Suprapubic skin (tissue), 4 donors: Measurements from ENCODE around the gene PCGF3. TPM values are rescaled to one million over a fixed set of nuclear protein-coding genes. Genes with fewer than 3 reads are reported as not detected.

Source experiments
- DNase-seq, 2 donors: peaks; one replicate each; pipeline ENCODE4 v3.0.0-alpha.2; 2019; ENCODE audit warnings: low spot score in 2 of 2
- H3K27ac ChIP-seq: fragments of 200-600 bp; sonication (generic); one replicate; pipeline ENCODE4 v1.5.1; 2019
- H3K27me3 ChIP-seq: fragments of 200-600 bp; sonication (generic); one replicate; pipeline ENCODE4 v1.5.1; 2019
- H3K36me3 ChIP-seq: fragments of 200-600 bp; sonication (generic); one replicate; pipeline ENCODE4 v1.5.1; 2019
- H3K4me1 ChIP-seq: fragments of 200-600 bp; sonication (generic); one replicate; pipeline ENCODE4 v1.5.1; 2019
- H3K4me3 ChIP-seq: fragments of 200-600 bp; sonication (generic); one replicate; pipeline ENCODE4 v1.5.1; 2019; ENCODE audit warnings: mild to moderate bottlenecking
- H3K9me3 ChIP-seq: fragments of 200-600 bp; sonication (generic); one replicate; pipeline ENCODE4 v1.5.1; 2019
- EP300 ChIP-seq: sonication (generic); formaldehyde crosslinking; IDR thresholded peaks from one replicate; pipeline ENCODE4 v1.6.1; 2017; ENCODE audit warnings: antibody characterized with exemption
- POLR2A ChIP-seq, 2 donors: fragments of 450-650 bp; IDR thresholded peaks; one replicate each; pipeline ENCODE4 v1.6.1; 2017; ENCODE audit warnings: antibody characterized with exemption in 2 of 2, mild to moderate bottlenecking in 2 of 2, moderate library complexity in 2 of 2
- POLR2AphosphoS5 ChIP-seq, 3 donors: sonication (generic); formaldehyde crosslinking; IDR thresholded peaks; one replicate each; pipeline ENCODE4 v1.6.1; 2017; ENCODE audit warnings: antibody characterized with exemption in 3 of 3
- WGBS: methylation state at CpG from one replicate; pipeline ENCODE4 v1.1.5; 2018; 5-methylcytosine and 5-hydroxymethylcytosine counted together
- total RNA-seq, 4 donors: library from RNA; depleted of rRNA; stranded (reverse); fragments of >200 nt; gene quantifications; one replicate each; pipeline ENCODE4 v1.1.0, GENCODE V29; 2016
- TF ChIP-seq, protein P1 (sequence below), 2 donors: fragments of 200-600 bp in 1 of 2; fragments of 450-650 bp in 1 of 2; sonication (generic) in 1 of 2; IDR thresholded peaks; one replicate each; pipeline ENCODE4 v1.5.1; 2016 to 2019; ENCODE audit warnings: antibody characterized with exemption in 2 of 2, mild to moderate bottlenecking in 1 of 2, moderate library complexity in 1 of 2

PCGF3 gene
- total RNA-seq, 4 donors from 2014 or later, result 59.7 to 152 (median 71.2) TPM

DNA sequence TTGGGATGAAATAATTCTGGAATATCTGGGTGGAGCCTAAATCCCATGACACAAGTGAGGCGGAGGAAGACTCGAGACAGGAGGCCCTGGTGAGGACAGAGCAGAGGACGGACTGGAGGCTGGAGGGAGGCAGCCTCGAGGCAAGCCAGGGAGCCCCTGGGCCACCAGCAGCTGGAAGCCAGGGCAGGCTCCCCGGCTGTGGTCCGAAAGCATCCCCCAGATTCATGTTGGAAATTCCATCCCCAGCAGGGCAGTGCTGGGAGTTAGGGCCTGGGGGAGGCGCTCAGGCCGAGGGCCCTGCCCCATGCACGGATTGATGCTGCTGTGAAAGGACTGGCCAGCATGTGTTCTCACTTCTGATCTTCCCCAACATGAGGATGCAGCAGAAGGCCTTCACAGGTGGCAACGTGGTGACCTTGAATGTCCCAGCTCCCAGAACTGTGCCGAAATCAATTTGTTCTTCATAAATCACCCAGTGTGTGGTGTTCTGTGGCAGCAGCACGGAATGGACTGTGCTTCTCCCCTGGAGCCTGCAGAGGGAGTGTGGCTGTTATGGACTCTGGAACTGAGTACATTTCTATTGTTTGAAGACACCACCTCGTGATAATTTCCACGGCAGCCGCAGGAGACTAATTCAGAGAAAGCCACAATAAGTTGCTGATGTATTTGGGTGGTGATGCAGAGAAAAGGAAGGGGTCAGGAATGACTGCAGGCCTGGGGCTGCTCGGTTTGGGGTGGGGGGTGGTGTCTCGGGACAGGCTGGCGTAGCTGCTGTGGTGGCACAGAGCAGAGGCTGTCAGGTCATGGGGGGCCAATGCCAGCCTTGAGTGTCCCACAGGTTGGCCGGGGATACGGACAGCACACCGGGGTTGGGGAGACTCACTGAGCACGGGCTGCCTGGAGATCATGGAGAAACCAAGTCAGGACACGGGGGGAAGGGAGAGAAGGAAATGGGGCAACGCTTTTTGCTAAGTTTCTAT, 56.9 kb downstream of the PCGF3 start:
- no peaks in the 10 kb centered on the region for H3K27me3 ChIP-seq
- no peak overlapping the region for H3K4me3 ChIP-seq
- H3K36me3 ChIP-seq, result peaks cover 72% of the 10 kb centered on the region
- 87% methylated on average over 24 of the region's 24 CpGs for WGBS
- peaks cover 11% of the 10 kb centered on the region for H3K4me1 ChIP-seq
- H3K27ac ChIP-seq, result no peak overlapping the region
- H3K9me3 ChIP-seq, result no peaks in the 10 kb centered on the region
- TF ChIP-seq, protein P1, sequence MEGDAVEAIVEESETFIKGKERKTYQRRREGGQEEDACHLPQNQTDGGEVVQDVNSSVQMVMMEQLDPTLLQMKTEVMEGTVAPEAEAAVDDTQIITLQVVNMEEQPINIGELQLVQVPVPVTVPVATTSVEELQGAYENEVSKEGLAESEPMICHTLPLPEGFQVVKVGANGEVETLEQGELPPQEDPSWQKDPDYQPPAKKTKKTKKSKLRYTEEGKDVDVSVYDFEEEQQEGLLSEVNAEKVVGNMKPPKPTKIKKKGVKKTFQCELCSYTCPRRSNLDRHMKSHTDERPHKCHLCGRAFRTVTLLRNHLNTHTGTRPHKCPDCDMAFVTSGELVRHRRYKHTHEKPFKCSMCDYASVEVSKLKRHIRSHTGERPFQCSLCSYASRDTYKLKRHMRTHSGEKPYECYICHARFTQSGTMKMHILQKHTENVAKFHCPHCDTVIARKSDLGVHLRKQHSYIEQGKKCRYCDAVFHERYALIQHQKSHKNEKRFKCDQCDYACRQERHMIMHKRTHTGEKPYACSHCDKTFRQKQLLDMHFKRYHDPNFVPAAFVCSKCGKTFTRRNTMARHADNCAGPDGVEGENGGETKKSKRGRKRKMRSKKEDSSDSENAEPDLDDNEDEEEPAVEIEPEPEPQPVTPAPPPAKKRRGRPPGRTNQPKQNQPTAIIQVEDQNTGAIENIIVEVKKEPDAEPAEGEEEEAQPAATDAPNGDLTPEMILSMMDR (IDR thresholded peaks at IDR 0.05), result no peak
- TF ChIP-seq POLR2A (IDR thresholded peaks at IDR 0.05) (no peak), POLR2AphosphoS5 (IDR thresholded peaks at IDR 0.05) (no peak), EP300 (no peak)
- DNase-seq, result no peak

DNA sequence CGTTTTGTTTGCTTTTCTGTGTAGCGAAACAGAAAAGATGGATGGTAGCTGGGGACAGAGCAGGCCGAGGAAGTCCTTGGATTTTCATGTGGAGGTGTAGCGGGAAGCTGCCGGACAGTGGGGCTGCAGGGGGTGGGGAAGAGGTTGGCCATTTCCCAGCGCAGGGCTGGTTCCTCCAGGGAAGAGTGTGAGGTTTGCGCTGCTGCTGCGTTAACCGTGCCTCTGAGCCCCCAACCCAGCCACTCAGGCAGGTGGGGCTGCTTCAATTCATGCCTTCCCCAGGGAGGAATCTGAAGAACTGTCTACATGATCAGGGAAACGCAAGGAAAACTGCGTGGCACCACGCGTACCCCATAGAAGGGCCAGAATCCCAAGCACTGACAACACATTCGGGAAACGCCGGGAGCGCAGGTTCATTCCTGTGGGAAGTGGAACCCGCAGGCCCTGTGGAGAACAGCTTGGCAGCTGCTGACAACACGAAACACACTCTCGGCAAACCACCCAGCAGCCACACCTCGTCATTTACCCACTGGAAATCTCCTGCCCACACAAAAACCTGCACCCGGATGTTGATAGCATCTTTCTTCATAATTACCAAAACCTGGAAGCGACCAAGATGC, 57.7 kb downstream of the PCGF3 start:
- DNase-seq, result no peak
- no peak overlapping the region for H3K4me3 ChIP-seq
- no peak overlapping the region for H3K27ac ChIP-seq
- no peaks in the 10 kb centered on the region for H3K9me3 ChIP-seq
- H3K27me3 ChIP-seq, result no peaks in the 10 kb centered on the region
- H3K4me1 ChIP-seq, result peaks cover 11% of the 10 kb centered on the region
- TF ChIP-seq POLR2AphosphoS5 (IDR thresholded peaks at IDR 0.05) (no peak), POLR2A (IDR thresholded peaks at IDR 0.05) (no peak), EP300 (no peak)
- TF ChIP-seq, protein P1 (IDR thresholded peaks at IDR 0.05), result no peak
- 81% methylated on average over 22 of the region's 23 CpGs for WGBS
- H3K36me3 ChIP-seq, result peaks cover 74% of the 10 kb centered on the region

DNA sequence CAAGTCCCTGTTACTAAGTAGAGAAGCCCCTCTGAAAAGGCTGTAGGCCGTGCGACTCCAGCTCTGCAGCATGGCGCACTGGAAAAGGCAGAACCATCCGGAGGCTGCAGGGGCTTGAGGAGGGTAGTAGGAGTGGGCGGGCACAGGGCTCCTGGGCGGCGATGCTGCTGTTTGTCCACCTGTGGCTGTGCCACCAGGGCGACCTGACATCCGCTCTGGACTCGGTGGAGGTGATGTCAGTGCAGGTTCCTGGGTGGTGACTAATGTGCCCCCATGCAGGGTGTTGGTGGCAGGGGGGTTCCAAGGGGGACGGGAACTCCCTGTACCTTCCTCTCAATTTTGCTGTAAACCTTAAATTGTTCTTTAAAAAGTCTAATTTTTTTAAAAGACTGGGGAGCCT, 58.3 kb downstream of the PCGF3 start:
- H3K36me3 ChIP-seq, result peaks cover 77% of the 10 kb centered on the region
- TF ChIP-seq, protein P1 (IDR thresholded peaks at IDR 0.05), result no peak
- TF ChIP-seq POLR2AphosphoS5 (IDR thresholded peaks at IDR 0.05) (no peak), POLR2A (IDR thresholded peaks at IDR 0.05) (no peak), EP300 (no peak)
- WGBS, result 75% methylated on average over 7 of the region's 11 CpGs
- no peak overlapping the region for H3K4me3 ChIP-seq
- peaks cover 11% of the 10 kb centered on the region for H3K4me1 ChIP-seq
- no peak overlapping the region for H3K27ac ChIP-seq
- no peak for DNase-seq
- no peaks in the 10 kb centered on the region for H3K9me3 ChIP-seq
- H3K27me3 ChIP-seq, result no peaks in the 10 kb centered on the region

DNA sequence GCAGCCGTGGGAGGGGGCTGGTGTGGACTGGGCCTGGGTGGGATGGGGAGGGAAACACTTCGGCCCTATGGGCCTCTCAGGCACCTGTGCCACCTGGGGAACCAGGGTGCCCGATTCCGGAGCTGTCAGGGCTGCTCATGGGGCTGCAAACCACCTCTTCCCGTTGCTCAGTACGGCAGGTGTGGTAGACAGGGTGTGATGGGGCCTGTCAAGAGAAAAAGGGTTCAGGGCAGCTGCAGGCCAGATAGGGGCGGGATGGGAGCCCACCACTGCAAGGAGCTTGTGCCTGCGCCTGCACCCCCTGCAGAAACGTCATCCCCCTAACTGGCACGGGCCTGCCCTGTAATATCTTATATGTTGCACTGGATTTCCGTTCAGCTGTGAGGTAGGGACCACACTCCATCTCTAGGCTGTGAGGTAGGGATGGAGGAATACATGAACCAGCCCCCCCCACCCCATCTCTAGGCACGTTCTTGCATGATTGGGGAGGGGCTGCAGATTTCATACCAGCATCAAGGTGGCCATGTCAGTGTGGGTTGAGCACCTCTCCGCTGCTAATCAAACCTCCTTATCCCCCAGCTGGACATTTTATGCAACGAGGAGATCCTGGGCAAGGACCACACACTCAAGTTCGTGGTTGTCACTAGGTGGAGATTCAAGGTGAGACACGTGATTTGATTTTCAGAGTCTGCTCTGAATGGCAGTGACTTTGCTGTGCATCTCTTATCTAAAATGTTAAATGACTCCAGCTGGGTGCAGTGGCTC, 59.0 kb downstream of the PCGF3 start:
- Histone ChIP-seq H3K9me3 (no peaks in the 10 kb centered on the region), H3K4me3 (no peak overlapping the region), H3K27ac (no peak overlapping the region), H3K36me3 (peaks cover 84% of the 10 kb centered on the region), H3K4me1 (peaks cover 11% of the 10 kb centered on the region), H3K27me3 (no peaks in the 10 kb centered on the region)
- WGBS, result 98% methylated on average over 12 of the region's 16 CpGs
- TF ChIP-seq POLR2A (IDR thresholded peaks at IDR 0.05) (no peak), POLR2AphosphoS5 (IDR thresholded peaks at IDR 0.05) (no peak), EP300 (no peak)
- DNase-seq, result no peak

DNA sequence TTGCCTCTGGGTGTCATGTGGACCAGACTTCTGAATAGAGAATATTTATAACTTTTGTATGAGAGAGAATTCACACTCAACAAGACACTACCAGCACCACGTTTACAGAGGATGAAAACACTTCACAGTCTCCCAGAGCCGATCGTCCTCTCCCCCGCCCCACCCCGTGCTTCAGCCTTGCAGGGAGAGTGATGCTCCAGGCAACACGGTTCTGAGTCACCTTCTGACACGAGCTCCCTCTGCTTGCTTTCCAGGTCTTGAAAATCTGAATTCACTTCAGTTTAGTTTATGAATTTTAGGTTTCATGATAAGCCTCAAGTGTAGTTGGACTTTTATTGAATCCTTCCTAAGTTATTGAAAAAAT, 60.5 kb downstream of the PCGF3 start:
- Histone ChIP-seq H3K27me3 (no peaks in the 10 kb centered on the region), H3K27ac (no peak overlapping the region), H3K36me3 (peaks cover 87% of the 10 kb centered on the region), H3K4me3 (no peak overlapping the region), H3K4me1 (peaks cover 11% of the 10 kb centered on the region), H3K9me3 (no peaks in the 10 kb centered on the region)
- no peak for TF ChIP-seq POLR2AphosphoS5 (IDR thresholded peaks at IDR 0.05)
- TF ChIP-seq, protein P1 (IDR thresholded peaks at IDR 0.05), result no peak
- no peak for TF ChIP-seq EP300
- TF ChIP-seq POLR2A (IDR thresholded peaks at IDR 0.05), result no peak
- DNase-seq, result no peak
- 50% methylated on average over 7 of the region's 7 CpGs for WGBS
